ENCODE data around the gene RPRD2.

RPRD2 gene

GRCh38 chr1:150420560-150421265 is 56.8 kb downstream of the RPRD2 start:
- no peak overlapping the region for H3K4me3 ChIP-seq (ENCODE audit: low read depth, low read length)
- TF ChIP-seq CTCF (IDR thresholded peaks at IDR 0.05; ENCODE audit: borderline replicate concordance, insufficient read depth, low read depth, low read length), result no peak

GRCh38 chr1:150422541-150422940 is 58.6 kb downstream of the RPRD2 start:
- no peak overlapping the region for H3K4me3 ChIP-seq (ENCODE audit: low read depth, low read length)
- no peak for TF ChIP-seq CTCF (IDR thresholded peaks at IDR 0.05; ENCODE audit: borderline replicate concordance, insufficient read depth, low read depth, low read length)

- no peak overlapping the region for H3K4me3 ChIP-seq (ENCODE audit: low read depth, low read length)
- no peak for TF ChIP-seq CTCF (IDR thresholded peaks at IDR 0.05; ENCODE audit: borderline replicate concordance, insufficient read depth, low read depth, low read length)
Observed at GRCh38 chr1:150429805-150430204, 65.9 kb downstream of the RPRD2 start.

GRCh38 chr1:150441121-150441520 is 77.2 kb downstream of the RPRD2 start:
- no peak overlapping the region for H3K4me3 ChIP-seq (ENCODE audit: low read depth, low read length)
- no peak for TF ChIP-seq CTCF (IDR thresholded peaks at IDR 0.05; ENCODE audit: borderline replicate concordance, insufficient read depth, low read depth, low read length)

DNA sequence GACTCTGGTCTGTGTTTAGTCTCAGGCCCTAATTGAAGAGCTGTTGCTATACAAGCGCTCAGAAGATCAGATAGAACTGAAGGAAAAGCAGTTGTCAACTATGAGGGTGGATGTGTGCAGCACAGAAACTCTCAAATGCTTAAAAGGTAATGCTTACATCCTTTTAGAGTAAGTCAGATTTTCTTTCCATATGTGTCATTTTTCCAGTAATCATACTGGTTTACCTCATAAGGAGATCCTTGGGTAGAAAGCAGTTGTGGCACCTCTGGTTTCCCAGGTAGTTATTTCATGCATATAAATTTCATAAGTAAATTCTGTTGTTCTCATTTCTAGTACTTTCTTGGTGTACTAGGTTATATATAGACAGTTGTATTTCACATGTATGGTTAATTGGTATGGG is 80.3 kb downstream of the RPRD2 start:
- H3K4me3 ChIP-seq (ENCODE audit: low read depth, low read length), result no peak overlapping the region
- no peak for TF ChIP-seq CTCF (IDR thresholded peaks at IDR 0.05; ENCODE audit: borderline replicate concordance, insufficient read depth, low read depth, low read length)

- no peak for TF ChIP-seq CTCF (IDR thresholded peaks at IDR 0.05; ENCODE audit: borderline replicate concordance, insufficient read depth, low read depth, low read length)
- H3K4me3 ChIP-seq (ENCODE audit: low read depth, low read length), result no peak overlapping the region
Observed at GRCh38 chr1:150456146-150456647, 92.2 kb downstream of the RPRD2 start.

GRCh38 chr1:150464422-150464826 is 100.5 kb downstream of the RPRD2 start:
- TF ChIP-seq CTCF (IDR thresholded peaks at IDR 0.05; ENCODE audit: borderline replicate concordance, insufficient read depth, low read depth, low read length), result peak; percentile 74
- H3K4me3 ChIP-seq (ENCODE audit: low read depth, low read length), result no peak overlapping the region

Data from GM12875 (cell line).